HG03571 (cell line): ENCODE measurements around the gene E2F8.

Source experiments
- ATAC-seq: cut with Tn5 transposase; IDR thresholded peaks from one replicate; pipeline ENCODE4 v1.9.1; 2021; ENCODE audit not compliant: unreplicated experiment

The E2F8 gene

GRCh38 chr11:19252394-19253152, 11.8 kb upstream of the E2F8 start:
- no peak for ATAC-seq

DNA sequence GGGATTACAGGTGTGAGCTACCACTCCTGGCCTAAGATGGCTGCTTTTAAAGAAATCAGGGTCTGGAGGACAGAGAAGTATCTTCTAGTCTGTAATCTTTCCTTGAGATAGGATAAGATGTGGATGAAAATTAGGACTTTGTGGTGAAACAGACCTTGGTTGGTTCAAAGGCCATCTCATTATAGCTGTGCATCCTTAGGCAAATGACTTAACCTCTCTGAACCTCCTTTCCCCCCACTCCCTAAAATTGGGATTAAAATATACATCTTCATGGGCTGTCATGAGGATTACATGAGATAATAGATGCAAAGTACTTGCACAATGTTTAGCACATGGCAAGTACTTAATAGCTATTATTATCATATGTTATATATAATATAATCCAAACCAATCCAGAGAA, 10.8 kb upstream of the E2F8 start:
- ATAC-seq = no peak

GRCh38 chr11:19246816-19247215, 6.1 kb upstream of the E2F8 start:
- ATAC-seq = no peak

GRCh38 chr11:19245351-19245750, 4.6 kb upstream of the E2F8 start:
- ATAC-seq = no peak

GRCh38 chr11:19244621-19245020, 3.9 kb upstream of the E2F8 start:
- ATAC-seq = no peak

DNA sequence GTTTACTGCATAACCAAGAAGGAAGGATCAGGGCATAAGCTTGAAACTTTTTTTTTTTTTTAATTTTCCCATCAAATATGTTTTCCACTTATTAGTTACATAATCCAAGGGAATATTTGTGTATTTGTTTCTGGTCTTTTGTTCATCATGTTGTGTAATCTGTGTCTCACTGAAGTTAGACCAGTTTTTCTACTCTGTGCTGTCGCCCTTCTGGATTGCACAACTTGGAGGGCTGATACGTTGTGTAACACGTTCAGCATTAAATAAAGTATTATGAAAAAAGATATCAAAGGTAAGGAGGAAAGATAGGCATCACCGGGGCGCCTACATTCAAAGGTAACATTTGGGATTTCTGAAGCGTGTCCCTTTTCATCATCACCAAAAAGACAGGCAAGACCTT, 3.3 kb upstream of the E2F8 start:
- no peak for ATAC-seq

- ATAC-seq = no peak
Measured at GRCh38 chr11:19243613-19244012, 2.9 kb upstream of the E2F8 start.

DNA sequence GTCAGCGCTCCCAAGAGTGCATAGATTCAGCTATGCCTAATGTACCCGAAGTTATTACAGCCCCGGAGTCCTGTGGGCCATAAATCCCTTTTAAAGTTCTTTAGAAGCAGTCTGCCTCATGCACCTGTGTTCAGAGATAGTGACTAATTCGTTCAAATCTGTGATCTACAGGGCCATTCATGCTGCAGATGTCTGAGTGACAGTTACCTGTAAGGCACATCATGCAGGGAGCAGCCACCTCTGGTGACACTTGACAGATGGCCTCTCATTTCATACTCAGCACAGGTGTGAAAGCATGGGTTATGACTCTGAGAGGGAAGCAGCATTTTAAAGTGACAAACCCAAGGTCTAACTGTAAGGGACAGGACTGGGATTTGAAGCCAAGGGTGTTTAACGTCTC, 2.4 kb upstream of the E2F8 start:
- ATAC-seq = no peak

GRCh38 chr11:19242179-19242932, 1.6 kb upstream of the E2F8 start:
- no peak for ATAC-seq

DNA sequence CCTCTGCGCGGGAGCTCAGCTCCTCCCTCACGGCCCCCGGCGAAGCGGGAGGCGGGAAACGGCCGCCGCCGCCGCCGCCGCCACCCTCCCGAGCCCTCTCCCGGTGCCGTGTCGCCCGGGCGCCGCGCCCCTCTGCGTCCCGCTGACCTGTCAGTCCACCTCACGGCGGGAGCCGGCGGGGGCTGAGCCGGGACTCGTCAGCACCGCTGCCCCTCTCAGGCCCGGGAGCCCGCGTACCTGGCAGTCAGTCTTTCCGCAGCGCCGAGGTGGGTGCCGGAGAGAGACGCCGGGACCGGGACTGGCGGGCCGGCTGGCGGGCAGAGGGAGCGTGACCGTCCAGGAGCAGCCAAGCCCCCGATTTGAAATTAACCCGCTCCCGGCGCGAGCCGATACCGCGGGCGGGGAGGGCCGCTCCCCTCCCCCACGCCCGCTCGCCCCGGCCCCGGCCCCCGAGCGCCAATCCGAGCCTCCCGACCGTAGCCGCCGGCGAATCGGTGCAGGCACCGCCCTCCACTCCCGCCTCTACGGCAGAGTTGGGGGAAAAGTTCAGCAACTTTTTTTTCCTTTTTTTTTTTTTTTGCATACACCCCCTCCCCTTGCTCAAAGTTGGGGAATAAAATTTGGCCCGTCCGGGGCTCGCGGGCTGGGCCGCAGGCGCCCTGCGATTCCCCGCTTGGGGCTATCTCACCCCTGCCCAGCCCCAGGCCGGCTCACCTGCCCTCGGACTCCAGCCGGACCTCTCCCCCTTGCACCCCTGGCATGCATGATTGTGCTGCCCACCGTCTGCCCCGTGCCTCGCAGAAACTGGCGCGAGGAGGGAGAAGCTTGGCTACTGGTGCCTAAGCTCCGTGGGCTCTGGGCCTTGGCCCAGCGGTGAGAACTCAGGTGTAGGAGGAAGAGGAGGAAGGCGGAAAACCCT, 774 bp upstream of the E2F8 start:
- ATAC-seq = peak; percentile 29

DNA sequence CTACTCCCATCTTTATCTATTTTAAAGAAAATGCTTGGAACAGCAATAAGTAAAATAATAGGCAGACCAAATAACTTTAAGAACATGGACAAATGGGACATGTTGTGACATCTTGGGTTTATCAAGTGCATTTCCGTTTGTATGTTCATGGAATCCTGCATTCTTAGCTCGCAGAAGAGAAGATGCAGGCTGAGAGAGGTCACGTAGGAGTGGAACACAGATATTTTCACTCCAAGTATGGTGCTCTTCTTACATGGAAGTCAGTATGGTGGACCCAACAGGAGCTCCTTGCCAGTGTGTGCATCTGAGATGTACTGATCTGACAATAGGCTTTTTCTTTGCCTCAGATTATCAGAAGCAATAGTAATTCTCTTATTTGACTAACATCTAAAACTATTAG, 1.7 kb downstream of the E2F8 start:
- ATAC-seq = no peak

DNA sequence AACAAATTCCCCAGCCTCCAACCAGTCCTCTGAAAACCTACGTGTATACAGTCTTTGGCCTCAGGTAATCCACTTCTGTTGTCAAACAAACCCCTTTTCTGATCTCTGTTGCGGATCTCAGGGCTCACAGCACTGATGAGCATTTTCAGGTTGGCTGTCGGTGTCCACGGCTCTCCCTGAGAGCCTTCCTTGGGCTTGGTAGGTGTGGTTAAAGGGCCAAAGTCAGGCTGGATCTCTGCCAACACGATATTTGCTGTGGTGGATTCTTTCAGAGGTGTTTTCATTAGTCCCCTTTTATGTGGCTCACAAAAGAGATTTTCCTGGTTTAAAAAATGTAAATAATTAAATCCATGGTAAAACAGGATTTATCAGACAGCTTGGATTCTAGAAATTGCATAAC, 2.9 kb downstream of the E2F8 start:
- ATAC-seq = no peak

- no peak for ATAC-seq
Measured at GRCh38 chr11:19237381-19237780, 3.4 kb downstream of the E2F8 start.

DNA sequence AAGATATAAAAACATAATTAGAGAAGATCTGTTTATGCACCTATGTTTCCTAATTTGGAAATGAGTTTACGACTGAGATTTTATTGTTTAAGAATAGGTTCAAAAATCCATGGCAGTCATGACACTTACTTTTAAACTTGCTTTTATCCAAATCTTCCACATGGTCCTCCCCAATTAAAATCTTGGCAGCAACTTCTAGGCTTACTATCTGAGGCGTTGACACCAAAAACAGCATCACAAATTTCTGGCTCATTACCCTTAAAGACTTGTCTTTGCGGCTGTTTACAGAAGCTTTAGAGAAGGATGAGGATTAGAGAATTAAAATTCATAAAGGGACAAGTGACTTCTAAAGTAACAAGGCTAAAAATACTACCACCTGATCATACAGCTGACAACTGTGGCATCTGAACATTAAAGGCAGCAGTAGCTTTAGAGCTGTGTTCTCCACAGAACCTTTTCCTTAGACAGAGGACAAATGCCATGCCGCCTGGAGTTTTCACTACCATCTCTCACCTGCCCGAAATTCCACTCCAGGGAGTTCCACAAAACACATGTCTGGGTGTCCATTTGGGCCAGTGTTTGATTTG, 6.4 kb downstream of the E2F8 start:
- no peak for ATAC-seq

- ATAC-seq = no peak
Measured at GRCh38 chr11:19232910-19233503, 7.7 kb downstream of the E2F8 start.

DNA sequence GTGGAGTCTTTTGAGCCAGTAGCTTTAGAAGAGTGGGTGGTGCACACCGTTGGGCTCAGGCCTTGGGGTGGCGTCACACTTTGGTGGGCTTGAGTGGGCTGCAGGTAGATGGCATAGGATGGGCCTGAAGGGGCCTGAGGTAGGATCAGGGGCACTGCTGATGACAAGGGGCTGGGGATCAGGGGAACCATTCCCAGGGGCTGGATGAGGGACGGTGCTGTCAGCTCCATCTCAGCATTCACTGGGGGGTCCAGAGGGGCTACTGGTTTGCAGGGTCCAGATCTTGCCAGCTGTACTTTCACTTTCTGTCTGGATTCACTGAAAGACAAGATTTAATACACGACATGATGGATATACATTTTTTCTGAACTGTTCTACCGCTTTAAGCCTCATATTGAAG, 11.1 kb downstream of the E2F8 start:
- no peak for ATAC-seq

DNA sequence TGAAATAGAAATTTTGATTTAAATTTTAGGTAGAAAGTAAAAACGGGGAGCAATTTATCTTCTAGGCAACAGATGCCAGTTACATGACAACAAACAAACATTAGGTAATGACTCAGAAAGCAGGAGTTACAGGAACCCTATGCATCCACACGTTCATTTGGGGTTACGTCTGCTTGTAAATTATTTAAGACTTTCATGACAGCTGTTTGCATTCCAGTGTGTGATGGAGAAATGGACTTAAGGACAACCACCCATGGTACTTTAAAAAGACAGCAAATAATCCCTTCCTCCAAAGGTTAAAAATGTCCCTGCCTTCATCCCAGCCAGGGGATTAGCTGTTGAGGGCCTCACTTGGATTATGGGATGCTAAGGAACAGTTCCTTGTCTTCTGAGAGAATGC, 11.8 kb downstream of the E2F8 start:
- no peak for ATAC-seq

DNA sequence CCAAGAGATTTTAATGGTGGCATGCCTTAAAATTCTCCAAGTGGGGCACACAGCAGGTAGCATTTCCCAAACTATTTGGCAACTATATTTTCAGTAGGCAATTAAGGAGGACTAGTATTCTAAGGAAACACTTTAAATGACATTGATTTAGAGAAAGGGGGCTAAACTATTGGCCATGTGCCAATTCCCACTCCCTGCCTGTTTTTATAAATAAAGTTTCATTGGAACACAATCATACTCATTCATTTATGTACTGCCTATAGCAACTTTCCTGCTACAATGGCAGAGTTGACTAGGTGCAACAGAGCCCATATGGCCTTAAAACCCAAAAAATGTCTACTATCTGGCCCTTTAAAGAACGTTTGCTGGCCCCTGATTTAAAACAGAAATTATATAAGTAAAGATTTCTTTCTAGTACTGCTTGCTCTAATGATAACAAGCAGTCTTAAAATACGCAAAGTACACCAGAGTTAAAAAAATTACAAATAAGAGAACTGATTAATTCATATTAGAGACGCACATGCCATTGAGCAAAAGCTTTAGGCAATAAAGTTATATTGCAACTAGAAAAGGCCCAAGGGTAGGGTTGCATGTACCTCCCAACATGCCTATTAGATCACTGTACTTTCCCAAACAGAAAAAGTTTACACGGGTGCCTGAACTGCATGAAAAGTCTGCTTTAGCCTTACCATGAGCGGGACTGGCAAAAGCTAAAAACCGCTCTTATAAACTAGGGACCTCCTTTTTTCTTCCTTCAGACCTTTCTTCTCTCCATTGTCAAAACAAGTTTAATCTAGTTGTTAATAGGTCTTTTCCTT, 14.2 kb downstream of the E2F8 start:
- ATAC-seq = no peak

GRCh38 chr11:19225581-19225980, 15.2 kb downstream of the E2F8 start:
- no peak for ATAC-seq

DNA sequence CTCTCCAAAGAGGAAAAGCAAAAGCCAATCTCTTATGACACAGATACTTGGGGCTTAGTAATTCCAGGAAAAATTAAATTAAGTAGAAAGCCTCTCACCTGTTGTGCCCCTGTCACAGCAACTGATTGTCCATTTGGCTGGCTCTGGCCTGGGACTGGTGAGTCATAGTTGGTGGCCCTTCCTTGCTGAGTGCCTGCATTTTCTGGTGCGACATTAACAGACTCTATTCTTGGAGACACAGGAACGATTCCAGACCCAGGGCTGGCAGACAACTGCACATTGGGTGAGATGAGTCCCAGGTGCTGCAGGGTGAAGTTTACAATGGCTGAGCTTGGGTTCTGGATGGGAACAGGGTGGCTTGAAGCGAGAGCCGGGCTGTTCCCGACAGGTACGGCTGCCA, 15.6 kb downstream of the E2F8 start:
- no peak for ATAC-seq
